ENCODE data around the gene CYP51A1. TPM values are rescaled to one million over a fixed set of nuclear protein-coding genes. Genes with fewer than 3 reads are reported as not detected.

CYP51A1 gene
- total and polyA plus RNA-seq, 2 of the 13 experiments (the other 11 are each of a cell fraction or from before 2014, with no cell fraction given): 15.4 to 260 TPM

DNA sequence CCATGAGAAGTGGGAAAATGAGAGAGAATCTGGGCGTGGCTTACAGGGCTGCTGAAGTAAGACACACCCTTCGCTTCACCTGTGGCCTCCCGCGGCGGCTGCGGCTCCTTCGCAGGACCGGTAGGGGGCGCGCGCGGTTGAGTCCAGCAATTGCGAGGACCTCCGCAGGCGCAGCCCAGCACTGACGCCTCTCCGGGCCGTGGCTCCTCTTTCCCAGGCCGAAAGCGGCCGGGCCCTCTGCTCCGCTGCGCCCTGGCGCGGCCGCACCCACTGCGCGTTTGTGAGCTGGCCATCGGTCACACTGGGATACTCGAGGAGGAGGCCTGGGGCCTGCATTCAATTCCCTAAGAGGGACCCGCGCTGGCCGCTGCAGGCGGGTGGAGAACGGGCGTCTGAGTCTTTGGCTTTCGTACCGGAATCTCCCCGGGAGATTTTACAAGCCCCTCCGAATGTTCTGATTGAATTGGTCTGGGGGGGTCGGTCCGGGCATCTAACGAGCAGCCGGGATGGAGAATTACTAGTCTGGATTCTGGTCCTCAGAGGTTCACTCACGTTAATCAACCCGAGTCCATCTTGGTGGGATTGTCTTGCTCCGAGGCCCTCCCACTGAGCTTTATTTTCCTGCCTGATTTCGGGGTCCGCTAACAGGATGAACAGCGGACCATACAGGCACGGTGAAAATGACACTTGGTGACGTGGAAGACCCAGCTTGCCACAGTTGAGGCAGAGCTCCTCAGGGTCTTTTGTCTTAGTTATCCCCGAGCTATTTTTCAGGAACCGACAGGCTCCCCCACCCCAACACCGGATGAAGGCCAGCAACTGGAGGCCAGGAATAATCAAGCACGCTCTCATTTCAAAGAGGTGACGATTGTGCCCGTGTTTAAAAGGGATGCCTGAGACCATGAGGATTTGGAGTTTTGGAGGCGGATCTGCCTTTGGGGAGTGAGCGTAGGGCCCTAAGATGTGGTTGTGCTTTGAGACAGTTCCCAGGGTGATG lies 44.9 kb upstream of the CYP51A1 start, which contains the start of gene LRRD1 (continued):
- TF ChIP-seq TBL1XR1 (IDR thresholded peaks at IDR 0.05; ENCODE audit: borderline replicate concordance, low read length, partially characterized antibody) (no peak), JUND (CRISPR knock-in tag; IDR thresholded peaks at IDR 0.05) (no peak), NFYB (CRISPR knock-in tag; IDR thresholded peaks at IDR 0.05) (0 out of 2 replicates have a peak, but pooled peaks have one; percentile 24), MAFK (conservative IDR thresholded peaks at IDR 0.05 in 1 of 2, IDR thresholded peaks at IDR 0.05 in 1 of 2; ENCODE audit: low read length in 2 of 2) (no peak), TBX2 (CRISPR knock-in tag; IDR thresholded peaks at IDR 0.05; ENCODE audit: borderline replicate concordance) (no peak; the same call in 1 of the 2 replicates), ZEB1 (IDR thresholded peaks at IDR 0.05; ENCODE audit: insufficient replicate concordance, low read depth) (peak; percentile 73), NONO (IDR thresholded peaks at IDR 0.05) (no peak), NONO (CRISPR knock-in tag; conservative IDR thresholded peaks at IDR 0.05) (peak; percentile 52; the same call in 1 of the 2 replicates), EZH2 (conservative IDR thresholded peaks at IDR 0.05; ENCODE audit: low read depth, low read length) (no peak), NCOR1 (IDR thresholded peaks at IDR 0.05; ENCODE audit: borderline replicate concordance, low read length) (no peak), NR1H2 (CRISPR knock-in tag; IDR thresholded peaks at IDR 0.05; ENCODE audit: borderline replicate concordance, low read depth) (no peak), RFX3 (CRISPR knock-in tag; IDR thresholded peaks at IDR 0.05) (no peak), PLRG1 (conservative IDR thresholded peaks at IDR 0.05) (no peak), TEAD2 (CRISPR knock-in tag; IDR thresholded peaks at IDR 0.05) (no peak), TP53 (CRISPR knock-in tag; conservative IDR thresholded peaks at IDR 0.05) (no peak)
- TF ChIP-seq, protein P1, sequence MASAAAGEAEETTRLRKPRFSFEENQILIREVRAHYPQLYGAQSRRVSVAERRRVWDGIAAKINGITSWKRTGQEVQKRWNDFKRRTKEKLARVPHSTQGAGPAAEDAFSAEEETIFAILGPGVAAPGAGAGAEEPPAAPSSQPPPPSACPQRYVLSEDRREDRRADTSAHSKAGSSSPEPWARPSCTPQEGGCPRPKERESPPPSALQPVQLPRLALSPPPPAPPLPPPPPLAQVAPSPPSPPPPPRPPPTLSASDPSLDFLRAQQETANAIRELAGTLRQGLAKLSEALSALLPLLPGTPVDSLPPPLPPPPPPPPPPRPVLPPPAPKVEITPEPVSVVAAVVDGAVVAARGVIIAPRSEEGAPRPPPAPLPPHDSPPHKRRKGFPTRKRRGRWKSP (CRISPR knock-in tag; IDR thresholded peaks at IDR 0.05): peak; percentile 76; the same call in 1 of the 2 replicates
- TF ChIP-seq, protein P2, sequence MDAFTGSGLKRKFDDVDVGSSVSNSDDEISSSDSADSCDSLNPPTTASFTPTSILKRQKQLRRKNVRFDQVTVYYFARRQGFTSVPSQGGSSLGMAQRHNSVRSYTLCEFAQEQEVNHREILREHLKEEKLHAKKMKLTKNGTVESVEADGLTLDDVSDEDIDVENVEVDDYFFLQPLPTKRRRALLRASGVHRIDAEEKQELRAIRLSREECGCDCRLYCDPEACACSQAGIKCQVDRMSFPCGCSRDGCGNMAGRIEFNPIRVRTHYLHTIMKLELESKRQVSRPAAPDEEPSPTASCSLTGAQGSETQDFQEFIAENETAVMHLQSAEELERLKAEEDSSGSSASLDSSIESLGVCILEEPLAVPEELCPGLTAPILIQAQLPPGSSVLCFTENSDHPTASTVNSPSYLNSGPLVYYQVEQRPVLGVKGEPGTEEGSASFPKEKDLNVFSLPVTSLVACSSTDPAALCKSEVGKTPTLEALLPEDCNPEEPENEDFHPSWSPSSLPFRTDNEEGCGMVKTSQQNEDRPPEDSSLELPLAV (CRISPR knock-in tag; conservative IDR thresholded peaks at IDR 0.05; ENCODE audit: low read depth): no peak
- TF ChIP-seq, protein P3, sequence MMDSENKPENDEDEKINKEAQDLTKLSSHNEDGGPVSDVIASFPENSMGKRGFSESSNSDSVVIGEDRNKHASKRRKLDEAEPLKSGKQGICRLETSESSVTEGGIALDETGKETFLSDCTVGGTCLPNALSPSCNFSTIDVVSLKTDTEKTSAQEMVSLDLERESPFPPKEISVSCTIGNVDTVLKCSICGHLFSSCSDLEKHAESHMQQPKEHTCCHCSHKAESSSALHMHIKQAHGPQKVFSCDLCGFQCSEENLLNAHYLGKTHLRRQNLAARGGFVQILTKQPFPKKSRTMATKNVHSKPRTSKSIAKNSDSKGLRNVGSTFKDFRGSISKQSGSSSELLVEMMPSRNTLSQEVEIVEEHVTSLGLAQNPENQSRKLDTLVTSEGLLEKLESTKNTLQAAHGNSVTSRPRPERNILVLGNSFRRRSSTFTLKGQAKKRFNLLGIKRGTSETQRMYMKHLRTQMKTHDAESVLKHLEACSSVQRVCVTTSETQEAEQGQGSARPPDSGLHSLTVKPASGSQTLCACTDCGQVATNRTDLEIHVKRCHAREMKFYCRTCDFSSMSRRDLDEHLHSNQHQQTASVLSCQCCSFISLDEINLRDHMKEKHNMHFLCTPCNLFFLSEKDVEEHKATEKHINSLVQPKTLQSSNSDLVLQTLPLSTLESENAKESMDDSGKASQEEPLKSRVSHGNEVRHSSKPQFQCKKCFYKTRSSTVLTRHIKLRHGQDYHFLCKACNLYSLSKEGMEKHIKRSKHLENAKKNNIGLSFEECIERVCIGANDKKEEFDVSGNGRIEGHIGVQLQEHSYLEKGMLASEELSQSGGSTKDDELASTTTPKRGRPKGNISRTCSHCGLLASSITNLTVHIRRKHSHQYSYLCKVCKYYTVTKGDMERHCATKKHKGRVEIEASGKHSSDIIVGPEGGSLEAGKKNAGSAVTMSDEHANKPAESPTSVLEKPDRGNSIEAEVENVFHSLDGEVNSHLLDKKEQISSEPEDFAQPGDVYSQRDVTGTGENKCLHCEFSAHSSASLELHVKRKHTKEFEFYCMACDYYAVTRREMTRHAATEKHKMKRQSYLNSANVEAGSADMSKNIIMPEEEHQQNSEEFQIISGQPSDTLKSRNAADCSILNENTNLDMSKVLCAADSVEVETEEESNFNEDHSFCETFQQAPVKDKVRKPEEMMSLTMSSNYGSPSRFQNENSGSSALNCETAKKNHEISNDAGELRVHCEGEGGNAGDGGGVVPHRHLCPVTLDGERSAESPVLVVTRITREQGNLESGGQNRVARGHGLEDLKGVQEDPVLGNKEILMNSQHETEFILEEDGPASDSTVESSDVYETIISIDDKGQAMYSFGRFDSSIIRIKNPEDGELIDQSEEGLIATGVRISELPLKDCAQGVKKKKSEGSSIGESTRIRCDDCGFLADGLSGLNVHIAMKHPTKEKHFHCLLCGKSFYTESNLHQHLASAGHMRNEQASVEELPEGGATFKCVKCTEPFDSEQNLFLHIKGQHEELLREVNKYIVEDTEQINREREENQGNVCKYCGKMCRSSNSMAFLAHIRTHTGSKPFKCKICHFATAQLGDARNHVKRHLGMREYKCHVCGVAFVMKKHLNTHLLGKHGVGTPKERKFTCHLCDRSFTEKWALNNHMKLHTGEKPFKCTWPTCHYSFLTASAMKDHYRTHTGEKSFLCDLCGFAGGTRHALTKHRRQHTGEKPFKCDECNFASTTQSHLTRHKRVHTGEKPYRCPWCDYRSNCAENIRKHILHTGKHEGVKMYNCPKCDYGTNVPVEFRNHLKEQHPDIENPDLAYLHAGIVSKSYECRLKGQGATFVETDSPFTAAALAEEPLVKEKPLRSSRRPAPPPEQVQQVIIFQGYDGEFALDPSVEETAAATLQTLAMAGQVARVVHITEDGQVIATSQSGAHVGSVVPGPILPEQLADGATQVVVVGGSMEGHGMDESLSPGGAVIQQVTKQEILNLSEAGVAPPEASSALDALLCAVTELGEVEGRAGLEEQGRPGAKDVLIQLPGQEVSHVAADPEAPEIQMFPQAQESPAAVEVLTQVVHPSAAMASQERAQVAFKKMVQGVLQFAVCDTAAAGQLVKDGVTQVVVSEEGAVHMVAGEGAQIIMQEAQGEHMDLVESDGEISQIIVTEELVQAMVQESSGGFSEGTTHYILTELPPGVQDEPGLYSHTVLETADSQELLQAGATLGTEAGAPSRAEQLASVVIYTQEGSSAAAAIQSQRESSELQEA (CRISPR knock-in tag; IDR thresholded peaks at IDR 0.05; ENCODE audit: not compliant biosample characterization): no peak

Data from HepG2 (cell line).